Endothelial cell of hepatic sinusoid (primary cell): ENCODE data around the gene RPH3AL.

ENCODE experiments used
- in situ Hi-C: cut with HindIII; loops from 2 replicates; pipeline ENCODE4 v1.10.0; 2017; ENCODE audit warnings: low sequenced_read_pairs

Gene RPH3AL

DNA sequence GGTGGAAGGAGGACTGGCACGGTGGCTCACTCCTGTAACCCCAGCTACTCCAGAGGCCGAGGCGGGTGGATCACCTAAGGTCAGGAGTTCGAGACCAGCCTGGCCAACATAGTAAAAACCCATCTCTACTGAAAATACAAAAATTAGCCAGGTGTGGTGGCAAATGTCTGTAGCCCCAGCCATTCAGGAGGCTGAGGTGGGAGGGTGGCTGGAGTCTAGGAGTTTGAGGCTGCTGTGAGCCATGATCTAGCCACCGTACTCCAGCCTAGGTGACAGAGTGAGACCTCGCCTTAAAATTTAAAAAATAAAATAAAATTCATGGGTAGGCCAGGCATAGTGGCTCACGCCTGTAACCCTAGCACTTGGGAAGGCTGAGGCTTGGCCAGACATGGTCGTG lies 1.2 kb upstream of the RPH3AL start:
- in situ Hi-C loops: no loop called here

- in situ Hi-C loops: no loop called here
These were observed 718 bp upstream of the RPH3AL start for GRCh38 chr17:353213-353837.

DNA sequence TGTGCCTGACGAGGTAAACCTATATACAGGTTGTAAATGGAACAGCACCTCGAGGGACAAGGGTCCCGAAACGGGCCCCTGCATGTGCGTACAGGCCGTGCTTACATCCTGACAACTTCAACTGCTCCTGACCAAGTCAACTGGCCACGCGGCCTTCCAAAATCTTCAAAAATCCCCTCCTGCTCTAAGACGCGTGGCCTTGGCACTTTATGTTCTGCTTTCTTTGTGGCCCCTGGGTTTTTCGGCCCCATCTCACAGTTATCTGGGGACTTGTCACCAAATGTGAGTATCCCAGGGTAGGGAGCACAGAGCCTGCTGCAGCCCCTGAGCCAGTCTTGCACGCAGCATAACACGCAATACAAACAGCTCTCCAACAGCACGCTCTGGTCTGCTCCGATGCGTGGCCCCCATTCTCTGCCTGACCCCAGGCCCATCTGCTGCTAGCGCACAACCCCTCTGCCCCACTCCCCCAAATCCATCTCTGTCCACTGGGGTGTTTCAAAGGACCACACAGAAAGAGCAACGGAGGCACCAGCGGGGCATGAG lies 659 bp downstream of the RPH3AL start:
- in situ Hi-C loops: no loop called here

DNA sequence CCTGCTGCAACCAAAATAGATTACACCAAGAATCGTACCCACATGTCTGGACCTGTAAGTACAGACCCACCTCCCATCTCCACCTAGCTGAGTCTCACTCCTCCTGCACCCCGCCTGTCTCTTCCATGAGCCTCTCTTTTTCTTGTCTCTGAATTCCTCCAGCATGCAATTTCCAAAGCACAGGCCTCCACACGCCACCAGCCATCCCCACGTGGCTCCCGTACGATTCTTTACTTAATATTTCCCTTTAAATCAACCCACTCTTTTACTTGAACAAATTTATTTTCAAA lies 1.2 kb downstream of the RPH3AL start:
- in situ Hi-C loops: no loop called here

- in situ Hi-C loops: no loop called here
These were observed 1.7 kb downstream of the RPH3AL start for GRCh38 chr17:350706-351448.

DNA sequence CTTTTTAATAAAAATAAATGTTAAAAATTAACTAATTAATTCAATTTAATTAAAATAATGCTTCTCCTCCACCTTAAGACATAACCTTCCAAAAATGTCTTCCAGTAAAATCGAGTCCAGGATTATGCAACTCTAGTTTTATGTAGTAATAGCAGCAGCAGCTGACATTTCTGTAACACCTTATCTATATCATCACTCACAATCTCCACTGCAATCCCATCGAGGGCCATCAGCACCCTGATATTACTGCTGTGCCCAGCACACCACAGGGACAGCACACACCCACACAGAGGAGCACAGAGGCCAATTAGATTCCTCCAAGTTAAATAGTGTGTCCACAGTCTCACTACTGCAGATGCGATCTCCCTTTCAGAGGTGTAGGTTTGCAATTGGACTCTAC lies 2.9 kb downstream of the RPH3AL start:
- in situ Hi-C loops: no loop called here

GRCh38 chr17:348692-349425 lies 3.7 kb downstream of the RPH3AL start:
- in situ Hi-C loops: no loop called here

DNA sequence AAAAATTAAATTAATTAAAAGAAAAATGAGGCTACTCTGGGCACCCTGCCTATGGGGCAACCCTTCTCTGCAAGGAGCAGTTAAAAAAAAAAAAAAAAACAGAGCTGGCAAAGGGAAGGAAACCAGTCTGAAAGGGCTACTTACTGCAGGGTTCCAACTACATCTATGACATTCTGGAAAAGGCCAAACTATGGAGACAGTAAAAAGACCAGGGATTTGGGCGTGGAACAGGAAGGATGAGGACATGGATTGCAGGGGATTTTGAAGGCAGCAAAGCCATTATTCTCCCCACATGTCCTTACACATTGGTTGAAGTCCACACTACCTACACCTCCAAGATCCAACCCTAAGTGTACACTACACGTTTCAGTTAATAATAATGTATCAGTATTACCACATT lies 4.6 kb downstream of the RPH3AL start:
- in situ Hi-C loops: no loop called here

DNA sequence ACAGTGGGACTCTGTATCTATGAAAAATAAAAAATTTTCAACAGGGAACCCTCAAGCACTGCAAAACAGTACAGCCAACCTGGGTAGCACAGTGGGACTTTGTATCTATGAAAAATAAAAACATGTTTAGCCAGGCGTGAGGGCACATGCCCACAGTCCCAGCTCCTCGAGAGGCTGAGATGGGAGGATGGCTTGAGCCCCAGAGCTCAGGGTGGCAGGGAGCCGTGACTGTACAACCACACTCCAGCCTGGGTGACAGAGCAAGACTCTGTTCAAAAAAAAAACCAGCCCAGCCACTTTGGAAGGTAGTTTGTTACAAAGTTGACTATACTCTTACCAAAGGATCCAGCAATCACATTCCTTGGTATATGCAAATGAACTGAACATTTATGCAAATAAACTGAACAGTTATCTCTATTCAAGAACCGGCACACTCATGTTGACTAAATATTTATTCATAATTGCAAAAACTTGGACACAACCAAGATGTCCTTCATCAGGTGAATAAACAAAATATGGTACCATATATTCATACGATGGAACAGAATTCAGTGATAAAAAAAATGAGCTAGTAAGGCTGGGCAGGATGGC lies 5.2 kb downstream of the RPH3AL start:
- in situ Hi-C loops: no loop called here

DNA sequence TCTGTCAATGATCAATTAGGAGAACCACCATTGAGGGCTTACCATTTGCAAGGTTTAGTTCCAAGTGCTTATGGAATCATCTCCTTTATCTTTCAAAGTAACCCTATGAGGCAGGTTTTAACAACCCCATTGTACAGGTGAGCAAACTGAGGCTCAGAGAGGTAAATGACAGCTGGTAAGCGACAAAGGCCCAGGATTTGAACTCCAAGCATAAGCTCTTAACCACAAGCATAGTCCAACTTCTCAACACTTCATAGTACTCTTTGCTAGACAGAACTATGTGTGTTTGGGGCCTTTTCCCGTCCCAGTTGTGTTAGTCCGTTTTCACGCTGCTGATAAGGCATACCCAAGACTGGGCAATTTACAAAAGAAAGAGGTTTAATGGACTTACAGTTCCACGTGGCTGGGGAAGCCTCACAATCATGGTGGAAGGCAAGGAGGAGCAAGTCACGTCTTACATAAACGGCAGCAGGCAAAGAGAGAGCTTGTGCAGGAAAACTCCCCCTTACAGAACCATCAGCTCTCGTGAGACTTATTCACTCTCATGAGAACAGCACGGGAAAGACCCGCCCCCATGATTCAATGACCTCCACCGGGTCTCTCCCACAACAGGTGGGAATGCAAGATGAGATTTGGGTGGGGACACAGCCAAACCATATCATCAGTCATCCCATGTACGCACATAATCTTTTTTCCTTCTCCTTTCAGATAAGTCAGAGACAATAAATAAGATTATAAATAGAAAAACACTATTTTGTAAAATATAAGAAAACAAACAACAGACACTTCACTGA lies 6.4 kb downstream of the RPH3AL start:
- in situ Hi-C loops: no loop called here

DNA sequence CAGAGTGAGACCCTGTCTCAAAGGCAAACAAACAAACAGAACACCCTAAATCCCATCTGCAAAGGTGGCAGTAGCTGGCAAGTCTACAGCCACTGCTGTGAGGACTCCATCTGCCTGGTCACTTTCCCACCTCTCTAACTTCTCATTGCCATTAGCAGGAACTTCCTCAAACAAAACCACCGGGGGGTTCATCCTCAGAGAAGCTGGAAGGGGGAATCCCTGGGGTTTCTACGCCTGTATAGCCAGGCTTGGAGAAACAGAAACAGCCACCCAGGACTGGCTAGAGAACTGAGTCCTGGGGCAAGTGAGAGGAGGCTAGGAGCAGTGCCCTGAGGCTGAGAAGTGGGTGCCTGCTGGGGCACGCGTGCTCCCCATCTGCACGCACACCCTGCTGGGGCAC lies 7.3 kb downstream of the RPH3AL start:
- in situ Hi-C loops: no loop called here

GRCh38 chr17:343875-344752 lies 8.5 kb downstream of the RPH3AL start:
- in situ Hi-C loops: no loop called here

DNA sequence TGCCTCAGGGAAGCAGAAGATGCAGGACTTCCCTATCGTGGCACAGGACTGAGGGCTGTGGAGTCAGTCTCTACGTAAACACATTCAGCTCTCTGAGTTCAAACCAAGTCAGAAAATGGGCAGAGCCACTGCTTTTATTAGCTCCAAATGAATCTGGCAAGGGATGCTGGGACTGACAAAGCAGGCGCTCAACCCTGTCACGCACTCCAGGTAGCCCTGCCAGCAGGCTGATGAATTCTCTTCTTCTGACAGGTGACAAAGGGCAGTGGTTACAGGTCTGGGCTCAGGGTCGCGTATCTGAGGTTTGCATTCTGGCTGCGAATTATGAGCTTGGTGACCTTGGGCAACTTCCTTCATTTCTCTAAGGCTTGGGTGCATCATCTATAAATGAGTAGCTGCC lies 9.4 kb downstream of the RPH3AL start:
- in situ Hi-C loops: no loop called here

DNA sequence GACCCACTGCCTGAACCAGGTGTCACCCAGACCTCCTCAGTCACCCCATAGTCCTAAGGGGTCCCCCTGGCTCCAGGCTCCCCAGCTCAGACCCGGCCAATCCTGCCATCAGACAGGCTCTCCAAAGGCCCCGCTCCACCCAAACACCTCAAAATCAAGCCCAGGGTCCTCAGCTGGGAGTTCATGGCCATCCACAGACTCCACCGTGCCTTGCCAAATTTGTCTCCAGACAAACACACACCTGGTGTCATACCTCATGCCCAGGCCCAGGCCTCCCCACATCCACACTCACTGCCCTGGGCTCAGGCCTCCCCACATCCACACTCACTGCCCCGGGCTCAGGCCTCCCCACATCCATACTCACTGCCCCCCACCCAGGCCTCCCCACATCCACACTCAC lies 12.5 kb downstream of the RPH3AL start:
- in situ Hi-C loops: no loop called here

GRCh38 chr17:339193-340061 lies 13.2 kb downstream of the RPH3AL start:
- in situ Hi-C loops: no loop called here

- in situ Hi-C loops: no loop called here
These were observed 14.0 kb downstream of the RPH3AL start for GRCh38 chr17:338442-339192.

DNA sequence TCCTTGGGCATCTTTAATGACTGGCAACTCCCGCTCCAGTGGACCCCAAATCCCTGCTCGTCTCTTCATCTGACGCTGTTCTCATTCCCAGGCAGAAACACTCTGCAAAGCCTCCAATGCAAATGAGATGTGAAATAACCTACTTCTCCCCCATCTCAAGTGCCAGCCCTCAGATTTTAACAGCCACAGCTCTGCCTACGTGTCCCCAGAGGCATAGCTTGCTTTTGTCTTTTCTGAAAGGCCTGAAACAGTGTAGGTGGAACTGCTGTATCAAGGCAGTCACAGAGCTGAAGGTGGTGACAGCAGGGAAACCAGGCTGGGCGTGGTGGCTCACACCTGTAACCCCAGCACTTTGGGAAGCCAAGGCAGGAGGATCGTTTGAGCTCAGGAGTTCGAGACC lies 14.7 kb downstream of the RPH3AL start:
- in situ Hi-C loops: no loop called here

GRCh38 chr17:337453-337852 lies 15.2 kb downstream of the RPH3AL start:
- in situ Hi-C loops: no loop called here
